GM12878 (cell line): ENCODE data around the gene PTPN21.

Experiments
- EGR1 ChIP-seq, 2 experiments: IDR thresholded peaks; 1 replicate in 1 of 2; 2 replicates in 1 of 2; pipeline ENCODE4 v1.6.1; 2011 to 2012; ENCODE audit warnings: low read depth in 2 of 2, low read length in 2 of 2, borderline replicate concordance in 1 of 2, mild to moderate bottlenecking in 1 of 2, moderate library complexity in 1 of 2
- EP300 ChIP-seq, 2 experiments: fragments of 150-350 bp in 1 of 2; IDR thresholded peaks; 2 replicates each; pipeline ENCODE4 v1.6.1; 2011 to 2012; ENCODE audit warnings: low read depth in 2 of 2, low read length in 2 of 2, borderline replicate concordance in 1 of 2, improper control_type of control experiment in 1 of 2, inconsistent platforms in 1 of 2; ENCODE audit not compliant: control insufficient read depth in 1 of 2
- FOS ChIP-seq: IDR thresholded peaks from 3 replicates; pipeline ENCODE4 v1.6.1; 2011; ENCODE audit warnings: borderline replicate concordance; ENCODE audit not compliant: insufficient read length; ENCODE audit errors: extremely low read depth
- NFIC ChIP-seq: IDR thresholded peaks from 2 replicates; pipeline ENCODE4 v1.6.1; 2012; ENCODE audit warnings: low read depth, mild to moderate bottlenecking, inconsistent platforms, low read length, moderate library complexity
- POLR2A ChIP-seq: IDR thresholded peaks from 2 replicates; pipeline ENCODE4 v1.6.1; 2011; ENCODE audit warnings: low read depth, mild to moderate bottlenecking, low read length
- RCOR1 ChIP-seq: conservative IDR thresholded peaks from 2 replicates; pipeline ENCODE4 v1.6.1; 2012; ENCODE audit warnings: low read depth, low read length, improper control_type of control experiment
- TF ChIP-seq, protein P1 (sequence below): fragments of 450-650 bp; IDR thresholded peaks from 2 replicates; pipeline ENCODE4 v1.6.1; 2017; ENCODE audit warnings: mild to moderate bottlenecking
- TF ChIP-seq, protein P2 (sequence below): fragments of 450-650 bp; IDR thresholded peaks from 2 replicates; pipeline ENCODE4 v1.6.1; 2017; ENCODE audit warnings: antibody characterized with exemption, mild to moderate bottlenecking, moderate library complexity
- TF ChIP-seq, protein P3 (sequence below): fragments of 450-650 bp; formaldehyde crosslinking; IDR thresholded peaks from 2 replicates; pipeline ENCODE4 v1.5.0; 2022; ENCODE audit warnings: mild to moderate bottlenecking, missing genetic modification characterization
- TF ChIP-seq, protein P4 (sequence below), 3 experiments: IDR thresholded peaks in 2 of 3; conservative IDR thresholded peaks in 1 of 3; 2 replicates each; pipeline ENCODE4 v1.5.1; 2011; ENCODE audit warnings: low read depth in 3 of 3, low read length in 3 of 3, mild to moderate bottlenecking in 3 of 3, control low read depth in 2 of 3, moderate library complexity in 2 of 3, inconsistent platforms in 1 of 3, mixed read lengths in 1 of 3; ENCODE audit not compliant: control insufficient read depth in 2 of 3, insufficient read depth in 1 of 3; ENCODE audit errors: extremely low read depth in 1 of 3

DNA sequence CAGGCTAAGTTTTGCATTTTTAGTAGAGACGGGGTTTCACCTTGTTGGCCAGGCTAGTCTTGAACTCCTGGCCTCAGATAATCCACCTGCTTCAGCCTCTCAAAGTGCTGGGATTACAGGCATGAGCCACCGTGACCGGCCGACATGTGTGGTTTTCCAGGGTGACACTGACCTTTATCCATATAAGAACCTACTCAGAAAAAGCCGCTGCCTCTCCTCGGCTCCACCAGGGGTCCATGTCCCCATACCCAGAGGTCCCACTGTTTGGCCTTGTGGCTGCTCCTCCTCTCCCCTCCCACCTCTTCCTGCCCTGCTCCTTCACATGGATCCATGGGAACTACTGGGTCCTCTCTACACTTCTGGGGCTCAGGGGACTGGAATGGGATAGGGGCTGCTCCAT lies 64.6 kb downstream of the PTPN21 start:
- TF ChIP-seq, protein P1, sequence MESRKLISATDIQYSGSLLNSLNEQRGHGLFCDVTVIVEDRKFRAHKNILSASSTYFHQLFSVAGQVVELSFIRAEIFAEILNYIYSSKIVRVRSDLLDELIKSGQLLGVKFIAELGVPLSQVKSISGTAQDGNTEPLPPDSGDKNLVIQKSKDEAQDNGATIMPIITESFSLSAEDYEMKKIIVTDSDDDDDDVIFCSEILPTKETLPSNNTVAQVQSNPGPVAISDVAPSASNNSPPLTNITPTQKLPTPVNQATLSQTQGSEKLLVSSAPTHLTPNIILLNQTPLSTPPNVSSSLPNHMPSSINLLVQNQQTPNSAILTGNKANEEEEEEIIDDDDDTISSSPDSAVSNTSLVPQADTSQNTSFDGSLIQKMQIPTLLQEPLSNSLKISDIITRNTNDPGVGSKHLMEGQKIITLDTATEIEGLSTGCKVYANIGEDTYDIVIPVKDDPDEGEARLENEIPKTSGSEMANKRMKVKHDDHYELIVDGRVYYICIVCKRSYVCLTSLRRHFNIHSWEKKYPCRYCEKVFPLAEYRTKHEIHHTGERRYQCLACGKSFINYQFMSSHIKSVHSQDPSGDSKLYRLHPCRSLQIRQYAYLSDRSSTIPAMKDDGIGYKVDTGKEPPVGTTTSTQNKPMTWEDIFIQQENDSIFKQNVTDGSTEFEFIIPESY: no peak
- TF ChIP-seq EGR1 (IDR thresholded peaks at IDR 0.05; ENCODE audit: borderline replicate concordance in 1 of 2, low read depth in 2 of 2, low read length in 2 of 2) (no peak), RCOR1 (no peak), NFIC (no peak), POLR2A (no peak), FOS (no peak), EP300 (IDR thresholded peaks at IDR 0.05; ENCODE audit: borderline replicate concordance in 1 of 2, control insufficient read depth in 1 of 2, low read depth in 2 of 2, low read length in 2 of 2) (no peak)
- TF ChIP-seq, protein P2, sequence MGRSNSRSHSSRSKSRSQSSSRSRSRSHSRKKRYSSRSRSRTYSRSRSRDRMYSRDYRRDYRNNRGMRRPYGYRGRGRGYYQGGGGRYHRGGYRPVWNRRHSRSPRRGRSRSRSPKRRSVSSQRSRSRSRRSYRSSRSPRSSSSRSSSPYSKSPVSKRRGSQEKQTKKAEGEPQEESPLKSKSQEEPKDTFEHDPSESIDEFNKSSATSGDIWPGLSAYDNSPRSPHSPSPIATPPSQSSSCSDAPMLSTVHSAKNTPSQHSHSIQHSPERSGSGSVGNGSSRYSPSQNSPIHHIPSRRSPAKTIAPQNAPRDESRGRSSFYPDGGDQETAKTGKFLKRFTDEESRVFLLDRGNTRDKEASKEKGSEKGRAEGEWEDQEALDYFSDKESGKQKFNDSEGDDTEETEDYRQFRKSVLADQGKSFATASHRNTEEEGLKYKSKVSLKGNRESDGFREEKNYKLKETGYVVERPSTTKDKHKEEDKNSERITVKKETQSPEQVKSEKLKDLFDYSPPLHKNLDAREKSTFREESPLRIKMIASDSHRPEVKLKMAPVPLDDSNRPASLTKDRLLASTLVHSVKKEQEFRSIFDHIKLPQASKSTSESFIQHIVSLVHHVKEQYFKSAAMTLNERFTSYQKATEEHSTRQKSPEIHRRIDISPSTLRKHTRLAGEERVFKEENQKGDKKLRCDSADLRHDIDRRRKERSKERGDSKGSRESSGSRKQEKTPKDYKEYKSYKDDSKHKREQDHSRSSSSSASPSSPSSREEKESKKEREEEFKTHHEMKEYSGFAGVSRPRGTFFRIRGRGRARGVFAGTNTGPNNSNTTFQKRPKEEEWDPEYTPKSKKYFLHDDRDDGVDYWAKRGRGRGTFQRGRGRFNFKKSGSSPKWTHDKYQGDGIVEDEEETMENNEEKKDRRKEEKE: no peak
- TF ChIP-seq, protein P3, sequence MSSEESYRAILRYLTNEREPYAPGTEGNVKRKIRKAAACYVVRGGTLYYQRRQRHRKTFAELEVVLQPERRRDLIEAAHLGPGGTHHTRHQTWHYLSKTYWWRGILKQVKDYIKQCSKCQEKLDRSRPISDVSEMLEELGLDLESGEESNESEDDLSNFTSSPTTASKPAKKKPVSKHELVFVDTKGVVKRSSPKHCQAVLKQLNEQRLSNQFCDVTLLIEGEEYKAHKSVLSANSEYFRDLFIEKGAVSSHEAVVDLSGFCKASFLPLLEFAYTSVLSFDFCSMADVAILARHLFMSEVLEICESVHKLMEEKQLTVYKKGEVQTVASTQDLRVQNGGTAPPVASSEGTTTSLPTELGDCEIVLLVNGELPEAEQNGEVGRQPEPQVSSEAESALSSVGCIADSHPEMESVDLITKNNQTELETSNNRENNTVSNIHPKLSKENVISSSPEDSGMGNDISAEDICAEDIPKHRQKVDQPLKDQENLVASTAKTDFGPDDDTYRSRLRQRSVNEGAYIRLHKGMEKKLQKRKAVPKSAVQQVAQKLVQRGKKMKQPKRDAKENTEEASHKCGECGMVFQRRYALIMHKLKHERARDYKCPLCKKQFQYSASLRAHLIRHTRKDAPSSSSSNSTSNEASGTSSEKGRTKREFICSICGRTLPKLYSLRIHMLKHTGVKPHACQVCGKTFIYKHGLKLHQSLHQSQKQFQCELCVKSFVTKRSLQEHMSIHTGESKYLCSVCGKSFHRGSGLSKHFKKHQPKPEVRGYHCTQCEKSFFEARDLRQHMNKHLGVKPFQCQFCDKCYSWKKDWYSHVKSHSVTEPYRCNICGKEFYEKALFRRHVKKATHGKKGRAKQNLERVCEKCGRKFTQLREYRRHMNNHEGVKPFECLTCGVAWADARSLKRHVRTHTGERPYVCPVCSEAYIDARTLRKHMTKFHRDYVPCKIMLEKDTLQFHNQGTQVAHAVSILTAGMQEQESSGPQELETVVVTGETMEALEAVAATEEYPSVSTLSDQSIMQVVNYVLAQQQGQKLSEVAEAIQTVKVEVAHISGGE: no peak
- TF ChIP-seq, protein P4, sequence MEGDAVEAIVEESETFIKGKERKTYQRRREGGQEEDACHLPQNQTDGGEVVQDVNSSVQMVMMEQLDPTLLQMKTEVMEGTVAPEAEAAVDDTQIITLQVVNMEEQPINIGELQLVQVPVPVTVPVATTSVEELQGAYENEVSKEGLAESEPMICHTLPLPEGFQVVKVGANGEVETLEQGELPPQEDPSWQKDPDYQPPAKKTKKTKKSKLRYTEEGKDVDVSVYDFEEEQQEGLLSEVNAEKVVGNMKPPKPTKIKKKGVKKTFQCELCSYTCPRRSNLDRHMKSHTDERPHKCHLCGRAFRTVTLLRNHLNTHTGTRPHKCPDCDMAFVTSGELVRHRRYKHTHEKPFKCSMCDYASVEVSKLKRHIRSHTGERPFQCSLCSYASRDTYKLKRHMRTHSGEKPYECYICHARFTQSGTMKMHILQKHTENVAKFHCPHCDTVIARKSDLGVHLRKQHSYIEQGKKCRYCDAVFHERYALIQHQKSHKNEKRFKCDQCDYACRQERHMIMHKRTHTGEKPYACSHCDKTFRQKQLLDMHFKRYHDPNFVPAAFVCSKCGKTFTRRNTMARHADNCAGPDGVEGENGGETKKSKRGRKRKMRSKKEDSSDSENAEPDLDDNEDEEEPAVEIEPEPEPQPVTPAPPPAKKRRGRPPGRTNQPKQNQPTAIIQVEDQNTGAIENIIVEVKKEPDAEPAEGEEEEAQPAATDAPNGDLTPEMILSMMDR (IDR thresholded peaks at IDR 0.05 in 2 of 3, conservative IDR thresholded peaks at IDR 0.05 in 1 of 3; ENCODE audit: control insufficient read depth in 2 of 3, extremely low read depth in 1 of 3, insufficient read depth in 1 of 3, low read depth in 3 of 3, low read length in 3 of 3): no peak
